ENCODE measurements around the gene HORMAD1. TPM values are rescaled to one million over a fixed set of nuclear protein-coding genes. Genes with fewer than 3 reads are reported as not detected.
"Not testable (repeated sequence)": the region's sequence is repeated elsewhere in the genome, so short reads cannot be mapped to it uniquely, and the experiment has no call there.

The HORMAD1 gene
- total and polyA plus RNA-seq, 9 donors, result 0.18 TPM; not detected in 8

DNA sequence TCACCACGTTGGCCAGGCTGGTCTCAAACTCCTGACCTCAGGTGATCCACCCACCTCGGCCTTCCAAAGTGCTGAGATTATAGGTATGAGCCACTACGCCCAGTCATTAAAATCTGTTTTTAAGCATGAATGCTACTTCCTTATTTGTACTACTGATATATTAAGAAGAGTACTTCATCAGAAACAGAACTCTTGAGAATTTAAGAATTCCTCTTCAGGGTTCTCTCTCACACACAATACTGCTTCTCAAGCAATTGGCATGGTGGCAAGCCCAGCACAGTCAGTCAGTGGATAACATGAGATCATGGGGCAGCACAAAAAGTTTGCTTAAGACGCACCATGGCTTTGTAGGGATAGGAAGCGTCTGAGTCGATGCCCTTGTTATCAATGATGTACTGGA is 30.7 kb upstream of the HORMAD1 start:
- Histone ChIP-seq H3K27ac (ENCODE audit: low read length) (no peak overlapping the region), H3K27me3 (ENCODE audit: control insufficient read depth, insufficient read depth, low read length) (no peaks in the 10 kb centered on the region), H3K4me3 (ENCODE audit: low read length) (no peak overlapping the region), H3K9me3 (replicated peaks; ENCODE audit: control insufficient read depth, low read depth, low read length) (no peaks in the 10 kb centered on the region), H3K4me1 (ENCODE audit: control insufficient read depth, insufficient read depth, low read length) (no peaks in the 10 kb centered on the region), H3K36me3 (ENCODE audit: control insufficient read depth, insufficient read depth, low read length) (no peaks in the 10 kb centered on the region)
- DNase-seq, result no peak
- WGBS (ENCODE audit: insufficient coverage), result 100% methylated on average over 3 of the region's 6 CpGs

- no peaks in the 10 kb centered on the region for H3K36me3 ChIP-seq (ENCODE audit: control insufficient read depth, insufficient read depth, low read length)
- H3K4me3 ChIP-seq (ENCODE audit: low read length), result no peak overlapping the region
- H3K27ac ChIP-seq (ENCODE audit: low read length), result no peak overlapping the region
- H3K4me1 ChIP-seq (ENCODE audit: control insufficient read depth, insufficient read depth, low read length), result no peaks in the 10 kb centered on the region
- no peaks in the 10 kb centered on the region for H3K27me3 ChIP-seq (ENCODE audit: control insufficient read depth, insufficient read depth, low read length)
- H3K9me3 ChIP-seq (replicated peaks; ENCODE audit: control insufficient read depth, low read depth, low read length), result no peaks in the 10 kb centered on the region
- DNase-seq, result no peak
- no CpG with 5 or more reads among the region's 8 CpGs for WGBS (ENCODE audit: insufficient coverage)
Measured at GRCh38 chr1:150749720-150750311, 29.1 kb upstream of the HORMAD1 start.

GRCh38 chr1:150748878-150749719 is 28.4 kb upstream of the HORMAD1 start:
- WGBS (ENCODE audit: insufficient coverage), result 84% methylated on average over 2 of the region's 12 CpGs
- H3K36me3 ChIP-seq (ENCODE audit: control insufficient read depth, insufficient read depth, low read length), result no peaks in the 10 kb centered on the region
- no peaks in the 10 kb centered on the region for H3K9me3 ChIP-seq (replicated peaks; ENCODE audit: control insufficient read depth, low read depth, low read length)
- no peaks in the 10 kb centered on the region for H3K4me1 ChIP-seq (ENCODE audit: control insufficient read depth, insufficient read depth, low read length)
- DNase-seq, result no peak
- no peak overlapping the region for H3K4me3 ChIP-seq (ENCODE audit: low read length)
- H3K27me3 ChIP-seq (ENCODE audit: control insufficient read depth, insufficient read depth, low read length), result no peaks in the 10 kb centered on the region
- H3K27ac ChIP-seq (ENCODE audit: low read length), result no peak overlapping the region

DNA sequence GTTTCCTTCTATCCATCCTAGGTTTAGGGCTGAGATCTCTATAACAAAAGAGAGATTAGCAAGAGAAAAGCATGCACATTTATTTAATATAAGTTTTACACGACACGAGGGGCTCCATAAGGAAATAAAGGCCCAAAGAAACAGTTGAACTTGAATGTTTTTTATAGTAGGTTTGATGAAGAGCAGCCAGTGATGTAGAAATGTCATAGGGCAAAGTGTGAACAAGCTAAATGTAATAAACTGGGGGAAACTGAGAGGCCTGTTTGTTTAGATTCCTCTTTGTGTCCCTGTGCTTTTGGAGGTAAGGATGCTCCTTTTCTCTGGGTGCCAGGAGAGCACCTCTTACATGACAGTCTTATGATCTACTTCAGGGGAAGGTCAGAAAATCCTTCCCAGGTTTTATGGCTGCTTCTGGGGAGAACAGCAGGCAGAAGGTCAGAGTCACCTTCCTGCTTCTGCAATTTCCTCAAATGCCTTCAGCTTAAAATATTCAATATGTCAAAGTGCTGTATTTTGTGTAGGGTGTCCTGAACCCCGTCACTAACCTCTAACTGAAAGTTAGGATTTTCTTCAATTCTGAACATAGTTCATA is 9.5 kb upstream of the HORMAD1 start:
- no peak for DNase-seq
- Histone ChIP-seq H3K27ac (ENCODE audit: low read length) (no peak overlapping the region), H3K4me1 (ENCODE audit: control insufficient read depth, insufficient read depth, low read length) (no peaks in the 10 kb centered on the region), H3K9me3 (replicated peaks; ENCODE audit: control insufficient read depth, low read depth, low read length) (no peaks in the 10 kb centered on the region), H3K4me3 (ENCODE audit: low read length) (no peak overlapping the region), H3K36me3 (ENCODE audit: control insufficient read depth, insufficient read depth, low read length) (no peaks in the 10 kb centered on the region), H3K27me3 (ENCODE audit: control insufficient read depth, insufficient read depth, low read length) (no peaks in the 10 kb centered on the region)
- 54% methylated on average over 2 of the region's 3 CpGs for WGBS (ENCODE audit: insufficient coverage)

GRCh38 chr1:150724336-150724735 is 3.6 kb upstream of the HORMAD1 start:
- no peak overlapping the region for H3K27ac ChIP-seq (ENCODE audit: low read length)
- no peak for DNase-seq
- no peaks in the 10 kb centered on the region for H3K27me3 ChIP-seq (ENCODE audit: control insufficient read depth, insufficient read depth, low read length)
- H3K36me3 ChIP-seq (ENCODE audit: control insufficient read depth, insufficient read depth, low read length), result no peaks in the 10 kb centered on the region
- H3K4me3 ChIP-seq (ENCODE audit: low read length), result no peak overlapping the region
- peaks cover 5% of the 10 kb centered on the region for H3K9me3 ChIP-seq (replicated peaks; ENCODE audit: control insufficient read depth, low read depth, low read length)
- WGBS (ENCODE audit: insufficient coverage), result 70% methylated on average over 1 of the region's 2 CpGs
- H3K4me1 ChIP-seq (ENCODE audit: control insufficient read depth, insufficient read depth, low read length), result no peaks in the 10 kb centered on the region

GRCh38 chr1:150720098-150720497 is 597 bp downstream of the HORMAD1 start:
- H3K36me3 ChIP-seq (ENCODE audit: control insufficient read depth, insufficient read depth, low read length), result no peaks in the 10 kb centered on the region
- H3K27ac ChIP-seq (ENCODE audit: low read length), result no peak overlapping the region
- DNase-seq, result no peak
- no peak overlapping the region for H3K4me3 ChIP-seq (ENCODE audit: low read length)
- no peaks in the 10 kb centered on the region for H3K4me1 ChIP-seq (ENCODE audit: control insufficient read depth, insufficient read depth, low read length)
- no peaks in the 10 kb centered on the region for H3K27me3 ChIP-seq (ENCODE audit: control insufficient read depth, insufficient read depth, low read length)
- peaks cover 5% of the 10 kb centered on the region for H3K9me3 ChIP-seq (replicated peaks; ENCODE audit: control insufficient read depth, low read depth, low read length)
- 97% methylated on average over 19 of the region's 21 CpGs for WGBS (ENCODE audit: insufficient coverage)

- H3K27ac ChIP-seq (ENCODE audit: low read length), result no peak overlapping the region
- no peaks in the 10 kb centered on the region for H3K36me3 ChIP-seq (ENCODE audit: control insufficient read depth, insufficient read depth, low read length)
- H3K27me3 ChIP-seq (ENCODE audit: control insufficient read depth, insufficient read depth, low read length), result no peaks in the 10 kb centered on the region
- no peaks in the 10 kb centered on the region for H3K4me1 ChIP-seq (ENCODE audit: control insufficient read depth, insufficient read depth, low read length)
- no peak overlapping the region for H3K4me3 ChIP-seq (ENCODE audit: low read length)
- H3K9me3 ChIP-seq (replicated peaks; ENCODE audit: control insufficient read depth, low read depth, low read length), result peaks cover 2% of the 10 kb centered on the region
- 86% methylated on average over 3 of the region's 11 CpGs for WGBS (ENCODE audit: insufficient coverage)
- no peak for DNase-seq
Measured at GRCh38 chr1:150718225-150718891, 2.3 kb downstream of the HORMAD1 start.

- WGBS (ENCODE audit: insufficient coverage), result no CpG with 5 or more reads among the region's 1 CpG
- not testable (repeated sequence) for H3K4me1 ChIP-seq (ENCODE audit: control insufficient read depth, insufficient read depth, low read length); H3K9me3 ChIP-seq (replicated peaks; ENCODE audit: control insufficient read depth, low read depth, low read length); H3K27me3 ChIP-seq (ENCODE audit: control insufficient read depth, insufficient read depth, low read length); H3K36me3 ChIP-seq (ENCODE audit: control insufficient read depth, insufficient read depth, low read length); H3K27ac ChIP-seq (ENCODE audit: low read length); H3K4me3 ChIP-seq (ENCODE audit: low read length); DNase-seq
Measured at GRCh38 chr1:150709031-150709430, 11.7 kb downstream of the HORMAD1 start.

GRCh38 chr1:150708595-150708994 is 12.1 kb downstream of the HORMAD1 start:
- no CpG with 5 or more reads among the region's 2 CpGs for WGBS (ENCODE audit: insufficient coverage)
- Histone ChIP-seq H3K36me3 (ENCODE audit: control insufficient read depth, insufficient read depth, low read length) (no peaks in the 10 kb centered on the region), H3K4me3 (ENCODE audit: low read length) (no peak overlapping the region), H3K27me3 (ENCODE audit: control insufficient read depth, insufficient read depth, low read length) (peaks cover 3% of the 10 kb centered on the region), H3K27ac (ENCODE audit: low read length) (no peak overlapping the region), H3K9me3 (replicated peaks; ENCODE audit: control insufficient read depth, low read depth, low read length) (no peaks in the 10 kb centered on the region), H3K4me1 (ENCODE audit: control insufficient read depth, insufficient read depth, low read length) (no peaks in the 10 kb centered on the region)
- no peak for DNase-seq

- no peak for DNase-seq
- peaks cover 3% of the 10 kb centered on the region for H3K27me3 ChIP-seq (ENCODE audit: control insufficient read depth, insufficient read depth, low read length)
- H3K4me1 ChIP-seq (ENCODE audit: control insufficient read depth, insufficient read depth, low read length), result no peaks in the 10 kb centered on the region
- no peak overlapping the region for H3K27ac ChIP-seq (ENCODE audit: low read length)
- no peaks in the 10 kb centered on the region for H3K36me3 ChIP-seq (ENCODE audit: control insufficient read depth, insufficient read depth, low read length)
- no peak overlapping the region for H3K4me3 ChIP-seq (ENCODE audit: low read length)
- no CpG with 5 or more reads among the region's 1 CpG for WGBS (ENCODE audit: insufficient coverage)
- no peaks in the 10 kb centered on the region for H3K9me3 ChIP-seq (replicated peaks; ENCODE audit: control insufficient read depth, low read depth, low read length)
Measured at GRCh38 chr1:150706091-150706490, 14.6 kb downstream of the HORMAD1 start.
